Astrocyte of the spinal cord (primary cell): ENCODE measurements around the gene MVB12B.

ENCODE experiments used
- DNase-seq: peaks from one replicate; pipeline ENCODE4 v3.0.0; 2011; ENCODE audit warnings: low read depth, low spot score
- H3K4me3 ChIP-seq: 2 replicates; pipeline ENCODE4 v1.5.1; 2011; ENCODE audit warnings: low read depth, mild to moderate bottlenecking, low read length, moderate library complexity
- in situ Hi-C: cut with HindIII; loops from 2 replicates; pipeline ENCODE4 v1.10.0; 2017; ENCODE audit warnings: low sequenced_read_pairs
- TF ChIP-seq, protein P1 (sequence below): IDR thresholded peaks from 2 replicates; pipeline ENCODE4 v1.5.1; 2012; ENCODE audit warnings: low read depth, mild to moderate bottlenecking, low read length, inconsistent platforms

Gene MVB12B

DNA sequence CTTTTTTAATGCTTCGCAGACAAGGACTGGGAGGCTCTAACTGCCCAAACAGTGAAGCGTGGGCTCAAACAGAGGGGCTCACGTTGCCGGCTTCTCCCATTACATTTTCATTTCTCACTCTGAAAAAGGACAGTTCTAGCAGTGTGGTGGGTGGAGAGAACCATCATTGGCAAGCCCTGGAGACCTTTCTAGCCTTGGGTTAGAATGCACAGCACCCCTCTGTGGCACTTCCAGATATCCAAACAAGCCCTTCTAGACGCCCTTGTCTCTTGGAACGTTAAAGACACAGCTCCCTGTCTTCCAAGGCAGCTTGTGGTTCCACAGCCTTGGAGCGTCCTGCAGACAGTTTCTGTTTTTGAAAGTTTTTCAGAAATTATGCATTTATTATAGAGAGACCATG, 52.1 kb downstream of the MVB12B start:
- TF ChIP-seq, protein P1, sequence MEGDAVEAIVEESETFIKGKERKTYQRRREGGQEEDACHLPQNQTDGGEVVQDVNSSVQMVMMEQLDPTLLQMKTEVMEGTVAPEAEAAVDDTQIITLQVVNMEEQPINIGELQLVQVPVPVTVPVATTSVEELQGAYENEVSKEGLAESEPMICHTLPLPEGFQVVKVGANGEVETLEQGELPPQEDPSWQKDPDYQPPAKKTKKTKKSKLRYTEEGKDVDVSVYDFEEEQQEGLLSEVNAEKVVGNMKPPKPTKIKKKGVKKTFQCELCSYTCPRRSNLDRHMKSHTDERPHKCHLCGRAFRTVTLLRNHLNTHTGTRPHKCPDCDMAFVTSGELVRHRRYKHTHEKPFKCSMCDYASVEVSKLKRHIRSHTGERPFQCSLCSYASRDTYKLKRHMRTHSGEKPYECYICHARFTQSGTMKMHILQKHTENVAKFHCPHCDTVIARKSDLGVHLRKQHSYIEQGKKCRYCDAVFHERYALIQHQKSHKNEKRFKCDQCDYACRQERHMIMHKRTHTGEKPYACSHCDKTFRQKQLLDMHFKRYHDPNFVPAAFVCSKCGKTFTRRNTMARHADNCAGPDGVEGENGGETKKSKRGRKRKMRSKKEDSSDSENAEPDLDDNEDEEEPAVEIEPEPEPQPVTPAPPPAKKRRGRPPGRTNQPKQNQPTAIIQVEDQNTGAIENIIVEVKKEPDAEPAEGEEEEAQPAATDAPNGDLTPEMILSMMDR = no peak
- H3K4me3 ChIP-seq = no peak overlapping the region
- no peak for DNase-seq
- in situ Hi-C loops = no loop called here

DNA sequence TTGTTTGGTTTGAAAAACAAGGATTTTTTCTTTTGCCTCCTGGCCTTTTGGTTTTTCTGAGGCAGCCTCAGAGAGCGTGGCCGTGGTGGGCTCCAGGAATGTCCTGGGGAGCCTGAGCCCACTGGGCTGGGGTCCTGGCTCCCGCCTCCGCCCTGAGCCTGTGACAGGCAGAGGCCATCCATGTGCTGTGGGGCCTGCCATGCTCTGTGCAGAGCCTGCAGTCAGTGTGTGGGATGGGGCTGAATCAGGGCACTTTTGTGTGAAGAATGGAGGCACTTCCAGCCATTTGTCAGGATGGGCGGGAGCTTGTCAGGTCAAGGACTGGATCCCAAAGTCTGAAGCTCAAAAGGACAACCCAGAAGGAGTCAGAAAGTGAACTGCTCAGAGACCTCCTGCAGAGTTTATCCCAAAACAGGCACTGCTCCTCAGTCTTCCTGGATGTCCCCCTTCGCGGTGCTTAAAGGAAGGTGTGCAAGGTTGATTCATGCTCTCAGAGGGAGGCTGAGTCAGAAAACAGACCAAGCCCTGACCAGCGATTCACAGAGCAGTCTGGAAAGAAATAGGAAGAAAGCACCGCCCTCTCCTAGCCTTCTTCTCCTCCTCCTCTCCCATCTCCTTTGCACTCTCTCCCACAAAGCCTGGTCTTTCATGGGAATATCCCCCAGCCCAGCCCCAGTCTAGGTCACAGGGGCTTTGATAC, 53.2 kb downstream of the MVB12B start:
- TF ChIP-seq, protein P1 = no peak
- in situ Hi-C loops = no loop called here
- H3K4me3 ChIP-seq = no peak overlapping the region
- DNase-seq = no peak

DNA sequence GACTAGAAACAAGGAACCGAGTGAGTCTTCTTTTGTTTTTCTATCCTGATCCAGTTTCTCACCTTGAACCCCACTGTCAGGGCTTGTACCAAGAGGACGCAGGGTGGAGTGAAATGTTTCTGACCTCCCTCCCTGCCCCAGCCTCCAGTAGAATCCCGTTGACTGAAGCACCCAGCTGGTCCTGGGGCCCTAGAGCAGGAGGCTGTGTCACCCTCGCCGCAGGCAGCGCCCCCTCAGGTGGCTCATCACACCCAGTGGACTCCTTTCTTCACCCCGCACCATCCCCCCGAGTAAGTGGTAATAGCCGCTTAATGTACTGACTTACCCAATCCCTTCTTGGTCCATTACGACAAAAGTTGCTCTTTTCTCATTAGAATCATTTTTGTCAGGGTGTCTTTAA, 53.8 kb downstream of the MVB12B start:
- H3K4me3 ChIP-seq = no peak overlapping the region
- in situ Hi-C loops = no loop called here
- DNase-seq = no peak
- TF ChIP-seq, protein P1 = no peak

DNA sequence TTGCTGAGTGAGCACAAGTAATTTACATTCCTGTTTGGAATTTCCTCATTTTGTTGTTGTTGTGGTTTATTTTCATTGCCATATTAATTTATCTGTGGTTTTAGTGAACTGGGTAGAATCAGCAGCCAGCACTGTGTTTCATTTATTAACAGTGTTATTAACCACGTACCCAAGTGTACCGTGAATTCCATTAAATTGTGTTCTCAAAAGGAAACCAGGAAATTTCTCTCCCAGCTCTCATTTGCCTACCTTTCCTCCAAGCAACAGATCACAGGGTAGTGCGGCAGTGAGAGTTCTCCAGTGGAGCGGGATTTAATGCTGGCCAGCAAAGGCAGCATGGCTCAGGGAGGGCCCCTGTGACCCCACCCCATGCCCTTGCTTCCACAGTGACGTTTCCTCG, 54.6 kb downstream of the MVB12B start:
- TF ChIP-seq, protein P1 = no peak
- no peak overlapping the region for H3K4me3 ChIP-seq
- DNase-seq = no peak
- in situ Hi-C loops = no loop called here

DNA sequence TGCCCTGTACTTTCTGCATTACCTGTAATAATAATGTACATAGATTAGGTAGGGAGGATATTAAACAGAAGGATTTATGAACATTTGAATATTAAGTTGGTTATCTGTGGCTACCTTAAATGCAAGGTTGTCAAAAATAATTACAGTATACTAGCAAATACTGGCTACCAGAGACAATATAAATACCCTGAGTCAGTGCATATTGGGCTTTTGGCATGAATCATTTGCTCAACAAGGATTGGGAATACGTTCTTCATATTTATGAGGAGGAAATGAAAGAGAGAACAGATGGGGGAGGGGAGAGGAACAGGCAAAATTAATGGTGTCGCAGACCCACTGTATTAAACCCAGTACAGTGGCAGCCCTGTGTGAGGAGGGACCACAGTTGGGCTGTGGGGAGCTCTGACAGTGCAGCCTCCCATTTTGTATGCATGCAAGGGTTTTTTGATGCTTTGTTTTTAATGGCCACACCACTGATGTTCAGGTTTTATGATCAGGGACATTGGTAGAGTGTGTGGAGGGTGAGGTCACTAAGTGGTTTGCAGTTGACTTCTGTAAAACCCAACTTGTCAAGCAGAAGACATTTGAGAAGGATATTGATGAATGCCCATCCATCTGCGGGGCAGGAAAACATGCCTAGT, 56.9 kb downstream of the MVB12B start:
- in situ Hi-C loops = no loop called here
- H3K4me3 ChIP-seq = no peak overlapping the region
- DNase-seq = no peak
- TF ChIP-seq, protein P1 = no peak

DNA sequence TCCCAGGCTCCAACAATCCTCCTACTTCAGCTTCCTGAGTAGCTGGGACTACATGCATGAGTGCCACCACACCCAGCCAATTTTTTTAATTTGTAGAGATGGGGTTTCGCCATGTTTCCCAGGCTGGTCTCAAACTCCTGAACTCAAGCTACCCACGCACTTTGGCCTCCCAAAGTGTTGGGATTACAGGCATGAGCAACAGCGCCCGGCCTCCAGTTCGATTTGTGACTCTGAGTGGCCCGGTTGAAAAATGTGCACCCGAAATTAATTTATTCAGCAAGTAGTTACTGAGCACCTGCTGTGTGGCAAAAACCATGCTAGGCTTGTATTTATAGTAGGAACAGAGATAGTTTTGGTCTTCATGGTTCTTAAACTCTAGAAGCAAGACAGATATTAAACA, 58.3 kb downstream of the MVB12B start:
- in situ Hi-C loops = no loop called here
- no peak for DNase-seq
- H3K4me3 ChIP-seq = no peak overlapping the region
- TF ChIP-seq, protein P1 = no peak
